DMS 273 treated with DMSO at 0.1 percent for 48 hours (cell line): ENCODE results near the gene CLTRN.
"Not testable (repeated sequence)": the region's sequence is repeated elsewhere in the genome, so short reads cannot be mapped to it uniquely, and the experiment has no call there.

ENCODE experiments used
- DNase-seq: peaks from one replicate; lab custom pipeline; 2025; lab: John Stamatoyannopoulos, UW

CLTRN gene

GRCh38 chrX:15647510-15647909 is 17.1 kb downstream of the CLTRN start:
- DNase-seq, result not testable (repeated sequence)

- DNase-seq, result no peak
These were observed 18.1 kb downstream of the CLTRN start for GRCh38 chrX:15646543-15646942.

- DNase-seq, result no peak
These were observed 18.6 kb downstream of the CLTRN start for GRCh38 chrX:15646031-15646430.

- no peak for DNase-seq
These were observed 19.3 kb downstream of the CLTRN start for GRCh38 chrX:15645266-15645665.

- DNase-seq, result no peak
These were observed 20.1 kb downstream of the CLTRN start for GRCh38 chrX:15644560-15644872.

DNA sequence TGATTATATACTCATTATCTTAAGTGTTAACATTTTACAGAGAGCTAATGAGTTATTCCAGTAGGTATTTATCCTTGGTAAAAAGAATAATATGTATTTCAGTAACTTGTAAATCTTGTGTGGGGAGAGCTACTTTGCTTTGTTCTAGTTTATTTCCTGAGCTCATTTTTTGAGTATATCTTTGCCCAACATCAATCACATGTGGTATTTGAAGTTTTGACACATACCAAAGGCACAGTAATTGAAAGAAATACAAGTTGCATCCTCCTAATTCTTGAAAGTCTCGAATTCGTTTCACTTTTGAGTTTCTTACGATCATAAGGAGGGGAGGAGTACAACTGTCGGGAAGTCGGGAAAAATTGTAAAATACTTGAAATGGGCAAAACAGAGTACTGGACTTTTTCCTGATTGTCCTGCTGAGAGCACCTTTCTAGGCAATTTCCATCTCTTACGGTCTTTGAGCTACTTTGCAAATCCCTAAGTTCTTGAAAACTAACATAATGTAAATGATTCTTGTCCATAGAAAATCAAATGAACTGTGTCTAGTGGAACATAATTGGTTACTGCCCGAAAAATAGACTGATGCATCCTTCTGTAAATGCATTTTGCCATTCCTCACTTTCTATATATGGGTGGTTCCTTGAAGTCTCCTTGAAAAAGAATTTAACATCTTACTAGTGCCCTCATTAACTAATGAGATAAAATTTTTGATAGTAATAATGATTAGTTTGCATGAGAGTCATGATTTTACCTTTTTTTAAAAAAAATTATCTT is 20.6 kb downstream of the CLTRN start:
- no peak for DNase-seq

- no peak for DNase-seq
These were observed 33.0 kb downstream of the CLTRN start for GRCh38 chrX:15631637-15632036.

DNA sequence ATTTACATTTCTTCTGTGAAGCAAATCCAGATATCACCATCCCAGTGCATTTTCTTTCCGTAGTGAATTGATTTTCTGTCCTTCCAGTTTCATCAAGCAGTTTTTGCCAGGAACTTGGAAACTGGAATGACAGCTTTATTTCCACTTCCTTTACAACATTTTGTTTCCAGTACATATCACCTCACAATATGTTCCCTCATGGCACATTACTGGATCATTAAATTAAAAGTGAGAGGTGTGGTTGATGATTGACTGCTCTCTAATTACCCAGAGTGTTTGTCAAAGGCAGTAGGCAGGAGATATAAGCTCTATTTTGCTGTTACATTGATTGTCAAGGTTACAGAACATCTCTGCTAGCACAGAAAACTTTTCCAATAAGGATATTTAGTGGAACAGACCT is 41.6 kb downstream of the CLTRN start:
- no peak for DNase-seq

DNA sequence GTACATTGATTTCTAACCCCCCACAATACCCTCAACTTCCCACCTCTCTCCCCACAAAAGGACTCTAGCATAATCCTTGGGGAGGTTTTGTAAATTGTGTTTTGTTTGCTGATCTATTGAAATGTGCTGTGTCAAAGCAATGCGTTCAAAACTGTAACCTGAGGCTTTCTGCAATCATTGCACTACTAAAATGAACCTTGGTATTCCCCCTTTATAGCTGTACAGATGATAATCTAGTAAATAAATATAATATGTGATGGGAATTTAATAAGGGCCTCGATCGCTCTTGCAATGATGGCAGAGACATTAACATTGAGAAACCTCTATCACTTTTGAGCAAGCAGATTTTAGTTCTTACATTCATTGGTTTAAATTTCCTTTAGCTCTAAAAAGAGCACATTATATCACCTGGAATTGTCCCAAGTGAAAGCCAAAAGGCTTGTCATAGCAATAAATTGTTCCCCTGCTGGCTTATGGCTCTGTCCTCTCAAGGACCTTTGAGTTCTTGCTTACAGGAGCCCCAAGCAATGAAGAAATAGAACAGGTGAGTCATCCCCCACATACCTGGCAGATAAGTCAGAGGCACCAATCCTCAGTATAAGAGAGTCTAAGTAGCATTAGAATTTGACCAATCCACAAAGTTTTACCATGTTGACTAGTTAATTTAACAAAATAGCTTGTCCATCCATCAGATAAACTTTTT is 45.4 kb downstream of the CLTRN start:
- DNase-seq, result no peak

DNA sequence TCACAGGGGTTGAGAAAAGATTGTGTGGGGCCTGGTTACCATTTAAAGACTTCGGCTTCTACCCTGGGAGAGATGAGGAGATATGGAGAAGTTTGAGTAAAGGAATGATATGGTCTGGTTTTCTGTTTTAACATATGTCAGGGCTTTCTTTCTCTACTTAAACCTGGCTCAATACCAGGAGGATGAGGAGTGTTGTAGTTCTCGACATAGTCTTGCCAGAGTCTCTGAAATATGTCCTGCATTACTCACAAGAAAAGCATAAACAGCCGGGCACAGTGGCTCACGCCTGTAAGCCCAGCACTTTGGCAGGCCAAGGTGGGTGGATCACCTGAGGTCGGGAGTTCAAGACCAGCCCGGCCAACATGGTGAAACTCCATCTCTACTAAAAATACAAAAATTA is 47.5 kb downstream of the CLTRN start:
- no peak for DNase-seq

DNA sequence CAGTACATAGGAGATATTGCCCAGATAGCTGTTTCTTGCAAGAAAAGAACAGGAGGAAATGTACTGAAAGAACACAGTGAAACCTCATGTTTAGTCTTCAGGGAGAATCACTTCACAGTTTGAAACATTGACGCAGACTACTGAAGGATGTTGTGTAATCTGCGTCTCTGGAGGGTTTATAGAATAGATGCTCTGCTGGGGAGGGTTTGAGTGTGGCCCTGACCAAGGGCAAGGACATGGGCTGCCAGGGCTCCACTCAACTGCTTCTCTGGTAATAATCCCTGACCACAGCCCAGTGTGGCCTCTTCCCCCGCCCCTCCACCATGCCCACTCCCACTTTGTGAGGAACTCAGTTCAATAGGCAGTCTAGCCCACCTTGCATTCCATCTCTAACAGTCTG is 48.1 kb downstream of the CLTRN start:
- no peak for DNase-seq

DNA sequence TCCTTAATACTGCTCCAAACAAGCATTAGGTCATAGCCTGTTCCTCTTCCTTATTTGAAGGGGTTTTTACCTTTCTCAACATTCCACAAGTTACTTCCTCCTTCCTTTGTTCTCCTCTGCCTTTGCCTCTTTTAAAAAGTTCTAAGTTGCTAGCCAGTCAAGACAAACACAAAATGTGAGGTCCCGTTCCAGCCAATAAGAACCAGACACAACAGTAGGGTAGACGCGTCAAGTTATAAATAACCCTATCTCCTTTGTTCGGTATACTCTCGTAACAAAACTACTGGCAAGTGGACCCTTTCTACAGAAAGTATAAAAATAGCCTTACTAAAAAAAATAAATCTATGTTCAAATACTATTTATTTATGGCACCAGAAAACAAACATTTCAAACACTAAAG is 57.5 kb downstream of the CLTRN start:
- DNase-seq, result no peak

GRCh38 chrX:15606136-15606535 is 58.5 kb downstream of the CLTRN start:
- no peak for DNase-seq

- DNase-seq, result no peak
These were observed 59.4 kb downstream of the CLTRN start for GRCh38 chrX:15605226-15605625.

GRCh38 chrX:15602761-15603160 is 61.8 kb downstream of the CLTRN start:
- no peak for DNase-seq

GRCh38 chrX:15601932-15602331 is 62.7 kb downstream of the CLTRN start:
- DNase-seq, result no peak

GRCh38 chrX:15600745-15601144 is 63.9 kb downstream of the CLTRN start, which contains the start of gene ACE2:
Gene ACE2 (minus strand): TSS chrX:15600960. CDS start chrX:15600911, 49 bp downstream.
- no peak for DNase-seq

DNA sequence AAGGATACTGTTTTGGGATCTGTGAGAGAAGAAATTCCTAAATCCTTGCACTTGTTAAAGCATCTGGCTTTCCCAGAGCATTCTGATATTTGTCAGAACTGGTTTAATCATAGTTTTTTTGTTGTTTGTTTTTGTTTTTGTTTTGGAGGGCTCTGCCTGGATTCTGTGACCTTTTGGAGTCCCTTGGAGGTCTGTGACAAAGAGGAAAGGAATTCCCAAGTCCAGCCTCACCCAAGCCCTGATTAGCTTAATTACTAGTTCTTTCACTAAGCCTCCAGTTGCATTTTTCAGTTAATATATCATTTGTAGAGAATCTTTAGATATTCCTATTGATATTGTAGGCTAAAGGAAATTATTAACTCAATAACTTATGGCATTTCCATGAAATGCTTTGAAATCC is 64.6 kb downstream of the CLTRN start:
- no peak for DNase-seq

DNA sequence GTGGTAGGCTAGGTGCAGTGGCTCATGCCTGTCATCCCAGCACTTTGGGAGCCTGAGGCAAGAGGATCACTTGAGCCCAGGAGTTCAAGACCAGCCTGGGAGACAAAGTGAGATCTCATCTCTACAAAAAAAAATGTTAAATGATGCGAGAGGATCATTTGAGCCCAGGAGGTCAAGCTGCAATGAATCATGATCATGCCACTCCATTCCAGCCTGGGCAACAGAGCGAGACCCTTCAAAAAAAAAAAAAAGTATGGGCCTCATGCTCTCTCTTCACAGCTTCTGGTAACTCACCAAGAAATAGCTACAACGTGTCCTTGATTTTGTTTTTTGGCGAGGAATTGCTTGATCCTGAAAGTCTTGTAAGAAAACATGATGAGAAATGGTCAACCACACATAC is 65.1 kb downstream of the CLTRN start:
- DNase-seq, result no peak

DNA sequence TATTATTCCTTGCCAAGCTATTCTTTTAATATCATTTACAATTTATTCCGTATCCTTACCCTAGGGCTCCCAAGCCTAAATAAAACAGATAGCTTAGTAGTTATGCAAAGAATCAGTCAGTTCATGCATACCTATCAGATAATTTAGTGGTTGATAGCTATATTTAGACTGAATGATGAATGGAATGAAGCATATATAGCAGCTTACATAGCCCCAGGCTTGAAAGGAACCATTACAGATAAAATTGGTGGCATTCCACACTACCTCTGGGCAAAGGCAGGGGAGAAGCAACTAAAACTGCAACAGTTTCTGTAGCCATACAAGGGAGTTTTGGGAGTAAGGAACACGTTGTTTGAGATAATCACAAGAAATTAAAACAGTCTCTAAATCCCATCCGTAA is 66.6 kb downstream of the CLTRN start:
- DNase-seq, result no peak

- no peak for DNase-seq
These were observed 70.2 kb downstream of the CLTRN start for GRCh38 chrX:15594371-15594770.

GRCh38 chrX:15579778-15580747 is 84.5 kb downstream of the CLTRN start:
- no peak for DNase-seq
